HG03280 (cell line): Measurements from ENCODE around the gene UBL4A.

Experiments used
- ATAC-seq: cut with Tn5 transposase; IDR thresholded peaks from one replicate; pipeline ENCODE4 v1.9.1; 2021; ENCODE audit warnings: mild to moderate bottlenecking, moderate library complexity; ENCODE audit not compliant: unreplicated experiment

UBL4A gene

GRCh38 chrX:154486396-154487207, at the start of gene UBL4A:
Gene UBL4A (minus strand): TSS chrX:154486615. CDS start chrX:154486584, 31 bp downstream.
- peak; percentile 29 for ATAC-seq

GRCh38 chrX:154535892-154536291, 49.5 kb upstream of the UBL4A start:
- no peak for ATAC-seq

- ATAC-seq: peak; percentile 86
Measured at GRCh38 chrX:154534526-154535322, 48.3 kb upstream of the UBL4A start.

GRCh38 chrX:154532690-154533089, 46.3 kb upstream of the UBL4A start:
- ATAC-seq: no peak

GRCh38 chrX:154531626-154532025, 45.2 kb upstream of the UBL4A start:
- ATAC-seq: no peak

- ATAC-seq: no peak
Measured at GRCh38 chrX:154530286-154530685, 43.9 kb upstream of the UBL4A start.

- no peak for ATAC-seq
Measured at GRCh38 chrX:154529206-154529612, 42.8 kb upstream of the UBL4A start.

GRCh38 chrX:154526901-154527675, 40.7 kb upstream of the UBL4A start:
- peak; percentile 64 for ATAC-seq

GRCh38 chrX:154525606-154526490, 39.4 kb upstream of the UBL4A start:
- no peak for ATAC-seq

- no peak for ATAC-seq
Measured at GRCh38 chrX:154519389-154519788, 33.0 kb upstream of the UBL4A start.

- ATAC-seq: no peak
Measured at GRCh38 chrX:154517101-154517781, 30.8 kb upstream of the UBL4A start.

GRCh38 chrX:154516656-154517100, 30.3 kb upstream of the UBL4A start:
- ATAC-seq: peak; percentile 7

GRCh38 chrX:154515966-154516655, 29.7 kb upstream of the UBL4A start, which contains the start of gene FAM3A:
Gene FAM3A (minus strand): TSS chrX:154516232. CDS start chrX:154515772, 460 bp downstream.
- peak; percentile 93 for ATAC-seq

- ATAC-seq: no peak
Measured at GRCh38 chrX:154515090-154515965, 28.9 kb upstream of the UBL4A start.

GRCh38 chrX:154513716-154514115, 27.3 kb upstream of the UBL4A start:
- ATAC-seq: no peak

GRCh38 chrX:154512879-154513553, 26.6 kb upstream of the UBL4A start:
- ATAC-seq: no peak

- ATAC-seq: no peak
Measured at GRCh38 chrX:154511761-154512160, 25.3 kb upstream of the UBL4A start.
